Endodermal cell (in vitro differentiated cells): ENCODE data around the gene DEDD2. TPM values are rescaled to one million over a fixed set of nuclear protein-coding genes. Genes with fewer than 3 reads are reported as not detected.

Source experiments
- DNase-seq: peaks from one replicate; pipeline ENCODE4 v3.0.0-alpha.2; 2017
- H3K27ac ChIP-seq: 2 replicates; pipeline ENCODE4 v1.5.1; 2013; ENCODE audit warnings: mild to moderate bottlenecking, low read depth, low read length, moderate library complexity
- H3K27me3 ChIP-seq: 2 replicates; pipeline ENCODE4 v1.6.1; 2013; ENCODE audit warnings: mild to moderate bottlenecking, low read length, moderate library complexity; ENCODE audit not compliant: insufficient read depth, control insufficient read depth, poor library complexity, severe bottlenecking
- H3K36me3 ChIP-seq: 2 replicates; pipeline ENCODE4 v1.7.0; 2013; ENCODE audit warnings: mild to moderate bottlenecking, low read length, moderate library complexity; ENCODE audit not compliant: control insufficient read depth, insufficient read depth
- H3K4me1 ChIP-seq: one replicate; pipeline ENCODE4 v1.7.0; 2013; ENCODE audit warnings: low read length; ENCODE audit not compliant: control insufficient read depth, insufficient read depth
- H3K4me3 ChIP-seq: 2 replicates; pipeline ENCODE4 v1.5.1; 2013; ENCODE audit warnings: mild to moderate bottlenecking, low read length, moderate library complexity
- H3K9ac ChIP-seq: 2 replicates; pipeline ENCODE4 v1.6.1; 2013; ENCODE audit warnings: mild to moderate bottlenecking, low read length, moderate library complexity; ENCODE audit not compliant: poor library complexity, severe bottlenecking; ENCODE audit errors: extremely low read depth
- H3K9me3 ChIP-seq: 2 replicates; pipeline ENCODE4 v1.6.1; 2013; ENCODE audit warnings: mild to moderate bottlenecking, low read length, moderate library complexity; ENCODE audit not compliant: control insufficient read depth
- H3K27ac Mint-ChIP-seq: 2 replicates; pipeline ENCODE4 v1.8.0; 2020; ENCODE audit warnings: mixed read lengths
- H3K27me3 Mint-ChIP-seq: 2 replicates; pipeline ENCODE4 v1.8.0; 2021; ENCODE audit warnings: mild to moderate bottlenecking, mixed read lengths; ENCODE audit not compliant: insufficient read depth
- H3K36me3 Mint-ChIP-seq: 2 replicates; pipeline ENCODE4 v1.8.0; 2020; ENCODE audit warnings: low read depth, mixed read lengths
- H3K4me1 Mint-ChIP-seq: 2 replicates; pipeline ENCODE4 v1.8.0; 2020; ENCODE audit warnings: mixed read lengths
- H3K4me3 Mint-ChIP-seq: 2 replicates; pipeline ENCODE4 v1.8.0; 2020; ENCODE audit warnings: mild to moderate bottlenecking, moderate library complexity, mixed read lengths
- H3K9me3 Mint-ChIP-seq: 2 replicates; pipeline ENCODE4 v1.8.0; 2020; ENCODE audit warnings: mild to moderate bottlenecking, mixed read lengths
- CTCF ChIP-seq: fragments of 200-600 bp; sonication (generic); conservative IDR thresholded peaks from 2 replicates; pipeline ENCODE4 v1.5.0; 2021; ENCODE audit warnings: antibody characterized with exemption, mild to moderate bottlenecking
- WGBS, 2 experiments: methylation state at CpG; one replicate each; pipeline versions ENCODE4 v1.1.5 to v1.1.7; 2013; ENCODE audit warnings: missing lambda C conversion rate in 2 of 2, mixed read lengths in 1 of 2; ENCODE audit not compliant: insufficient coverage in 1 of 2, insufficient read length in 1 of 2; 5-methylcytosine and 5-hydroxymethylcytosine counted together
- total RNA-seq, 2 donors: library from RNA; stranded (reverse); fragmentation: NEBNext Ultra II Directional in 1 of 2; extraction: Animal tissue kit (Norgen Biotek cat#: 25700) in 1 of 2; gene quantifications; 2 replicates in 1 of 2; 3 replicates in 1 of 2; pipeline ENCODE4 v1.2.1, GENCODE V29; 2021

DEDD2 gene
- total RNA-seq, 2 donors from 2014 or later, result 25.8 to 28.0 TPM

GRCh38 chr19:42191330-42191729 lies 26.1 kb downstream of the DEDD2 start:
- Histone ChIP-seq H3K27ac (no peak overlapping the region), H3K4me1 (no peaks in the 10 kb centered on the region), H3K36me3 (no peaks in the 10 kb centered on the region), H3K27me3 (peaks cover 4% of the 10 kb centered on the region), H3K9ac (no peak overlapping the region), H3K9me3 (peaks cover 7% of the 10 kb centered on the region), H3K4me3 (no peak overlapping the region)
- no peak overlapping the region for H3K4me3 Mint-ChIP-seq
- H3K4me1 Mint-ChIP-seq, result no peaks in the 10 kb centered on the region
- no peak overlapping the region for H3K27ac Mint-ChIP-seq
- no peak for TF ChIP-seq CTCF
- H3K36me3 Mint-ChIP-seq, result peaks cover 5% of the 10 kb centered on the region
- 100% methylated on average over 1 of the region's 1 CpG for WGBS, 2 experiments
- DNase-seq, result no peak
- H3K27me3 Mint-ChIP-seq, result peaks cover 24% of the 10 kb centered on the region
- H3K9me3 Mint-ChIP-seq, result peaks cover 3% of the 10 kb centered on the region

- Histone ChIP-seq H3K4me3 (no peak overlapping the region), H3K27me3 (peaks cover 4% of the 10 kb centered on the region), H3K9me3 (peaks cover 7% of the 10 kb centered on the region), H3K36me3 (no peaks in the 10 kb centered on the region), H3K9ac (no peak overlapping the region), H3K27ac (no peak overlapping the region), H3K4me1 (no peaks in the 10 kb centered on the region)
- 75 to 91% methylated on average over 3 of the region's 3 CpGs for WGBS, 2 experiments
- no peak for DNase-seq
- peaks cover 24% of the 10 kb centered on the region for H3K27me3 Mint-ChIP-seq
- no peaks in the 10 kb centered on the region for H3K4me1 Mint-ChIP-seq
- no peak overlapping the region for H3K4me3 Mint-ChIP-seq
- no peaks in the 10 kb centered on the region for H3K36me3 Mint-ChIP-seq
- peaks cover 3% of the 10 kb centered on the region for H3K9me3 Mint-ChIP-seq
- no peak overlapping the region for H3K27ac Mint-ChIP-seq
- TF ChIP-seq CTCF, result no peak
Measured at GRCh38 chr19:42189133-42189532, 28.3 kb downstream of the DEDD2 start.

GRCh38 chr19:42188665-42189064 lies 28.8 kb downstream of the DEDD2 start:
- Histone ChIP-seq H3K9me3 (peaks cover 6% of the 10 kb centered on the region), H3K4me1 (no peaks in the 10 kb centered on the region), H3K4me3 (no peak overlapping the region), H3K9ac (no peak overlapping the region), H3K36me3 (no peaks in the 10 kb centered on the region), H3K27me3 (peaks cover 4% of the 10 kb centered on the region), H3K27ac (no peak overlapping the region)
- DNase-seq, result no peak
- peaks cover 3% of the 10 kb centered on the region for H3K9me3 Mint-ChIP-seq
- no peak for TF ChIP-seq CTCF
- 76 to 77% methylated on average over 1 of the region's 1 CpG for WGBS, 2 experiments
- H3K27ac Mint-ChIP-seq, result no peak overlapping the region
- peaks cover 22% of the 10 kb centered on the region for H3K27me3 Mint-ChIP-seq
- no peaks in the 10 kb centered on the region for H3K4me1 Mint-ChIP-seq
- no peak overlapping the region for H3K4me3 Mint-ChIP-seq
- H3K36me3 Mint-ChIP-seq, result no peaks in the 10 kb centered on the region
